ENCODE results near the gene EI24.

Gene EI24

GRCh38 chr11:125600663-125601062 is 31.4 kb downstream of the EI24 start:
- Histone ChIP-seq H3K4me3 (ENCODE audit: low read depth, low read length) (no peak overlapping the region), H2AFZ (no peak overlapping the region), H3K27me3 (ENCODE audit: control insufficient read depth, insufficient read depth, low read length) (no peaks in the 10 kb centered on the region), H3K9me3 (ENCODE audit: control insufficient read depth, low read length) (no peaks in the 10 kb centered on the region), H3K9ac (no peak overlapping the region), H3K79me2 (peaks cover 7% of the 10 kb centered on the region), H3K36me3 (ENCODE audit: control insufficient read depth, insufficient read depth, low read length) (no peaks in the 10 kb centered on the region), H3K27ac (peak overlapping the region; percentile 92), H3K4me1 (peaks cover 18% of the 10 kb centered on the region), H3K4me2 (ENCODE audit: low read length) (no peak overlapping the region)
- TF ChIP-seq, protein P1, sequence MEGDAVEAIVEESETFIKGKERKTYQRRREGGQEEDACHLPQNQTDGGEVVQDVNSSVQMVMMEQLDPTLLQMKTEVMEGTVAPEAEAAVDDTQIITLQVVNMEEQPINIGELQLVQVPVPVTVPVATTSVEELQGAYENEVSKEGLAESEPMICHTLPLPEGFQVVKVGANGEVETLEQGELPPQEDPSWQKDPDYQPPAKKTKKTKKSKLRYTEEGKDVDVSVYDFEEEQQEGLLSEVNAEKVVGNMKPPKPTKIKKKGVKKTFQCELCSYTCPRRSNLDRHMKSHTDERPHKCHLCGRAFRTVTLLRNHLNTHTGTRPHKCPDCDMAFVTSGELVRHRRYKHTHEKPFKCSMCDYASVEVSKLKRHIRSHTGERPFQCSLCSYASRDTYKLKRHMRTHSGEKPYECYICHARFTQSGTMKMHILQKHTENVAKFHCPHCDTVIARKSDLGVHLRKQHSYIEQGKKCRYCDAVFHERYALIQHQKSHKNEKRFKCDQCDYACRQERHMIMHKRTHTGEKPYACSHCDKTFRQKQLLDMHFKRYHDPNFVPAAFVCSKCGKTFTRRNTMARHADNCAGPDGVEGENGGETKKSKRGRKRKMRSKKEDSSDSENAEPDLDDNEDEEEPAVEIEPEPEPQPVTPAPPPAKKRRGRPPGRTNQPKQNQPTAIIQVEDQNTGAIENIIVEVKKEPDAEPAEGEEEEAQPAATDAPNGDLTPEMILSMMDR (IDR thresholded peaks at IDR 0.05), result no peak

DNA sequence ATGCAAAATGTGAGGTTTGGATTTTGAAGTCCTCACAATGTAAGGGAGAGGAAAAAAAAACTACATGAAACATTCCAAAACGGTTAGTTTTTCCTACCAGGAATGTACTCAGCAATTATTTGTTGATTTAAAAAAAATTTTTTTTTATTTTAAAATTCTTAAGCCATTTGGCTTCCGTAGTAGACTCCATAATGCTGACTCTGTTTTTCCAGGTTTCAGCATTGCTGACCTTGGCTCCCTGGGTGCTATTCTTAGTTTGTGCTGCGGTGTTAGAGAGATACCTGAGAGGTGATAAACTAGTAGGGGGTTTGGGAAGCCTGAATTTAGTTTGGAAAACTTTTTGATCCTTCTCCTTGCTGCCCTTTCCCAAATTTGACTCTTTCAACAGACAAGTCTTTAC is 33.9 kb downstream of the EI24 start:
- no peaks in the 10 kb centered on the region for H3K9me3 ChIP-seq (ENCODE audit: control insufficient read depth, low read length)
- no peak overlapping the region for H3K9ac ChIP-seq
- no peak overlapping the region for H2AFZ ChIP-seq
- H3K27ac ChIP-seq, result peak overlapping the region; percentile 92
- H3K27me3 ChIP-seq (ENCODE audit: control insufficient read depth, insufficient read depth, low read length), result no peaks in the 10 kb centered on the region
- peak overlapping the region; percentile 60 for H3K4me2 ChIP-seq (ENCODE audit: low read length)
- peaks cover 15% of the 10 kb centered on the region for H3K4me1 ChIP-seq
- no peaks in the 10 kb centered on the region for H3K36me3 ChIP-seq (ENCODE audit: control insufficient read depth, insufficient read depth, low read length)
- H3K4me3 ChIP-seq (ENCODE audit: low read depth, low read length), result peak overlapping the region; percentile 29
- H3K79me2 ChIP-seq, result peaks cover 3% of the 10 kb centered on the region
- TF ChIP-seq, protein P1 (IDR thresholded peaks at IDR 0.05), result no peak

DNA sequence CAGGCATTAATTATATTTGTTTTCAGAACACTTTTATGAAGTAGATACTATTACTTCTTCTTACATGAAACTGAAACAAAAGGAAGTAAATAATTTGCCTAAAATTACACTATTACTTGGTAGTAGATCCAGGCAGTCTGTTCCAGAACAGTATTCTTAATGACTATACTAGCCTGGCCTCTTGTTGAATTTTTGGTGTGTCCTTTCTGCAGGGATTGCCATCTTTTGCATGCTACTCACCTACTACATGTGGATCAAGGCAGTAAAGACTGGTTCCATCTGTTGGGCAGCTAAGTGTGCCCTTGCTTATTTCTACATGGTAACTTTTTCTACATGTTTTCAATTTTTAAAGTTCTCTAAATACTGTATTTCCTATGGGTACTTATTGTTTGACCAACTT is 36.1 kb downstream of the EI24 start:
- no peak overlapping the region for H3K4me2 ChIP-seq (ENCODE audit: low read length)

GRCh38 chr11:125609545-125609944 is 40.3 kb downstream of the EI24 start:
- H2AFZ ChIP-seq, result no peak overlapping the region
- no peaks in the 10 kb centered on the region for H3K36me3 ChIP-seq (ENCODE audit: control insufficient read depth, insufficient read depth, low read length)
- H3K79me2 ChIP-seq, result peaks cover 3% of the 10 kb centered on the region
- H3K4me2 ChIP-seq (ENCODE audit: low read length), result no peak overlapping the region
- no peaks in the 10 kb centered on the region for H3K27me3 ChIP-seq (ENCODE audit: control insufficient read depth, insufficient read depth, low read length)
- TF ChIP-seq, protein P1 (IDR thresholded peaks at IDR 0.05), result no peak
- H3K9me3 ChIP-seq (ENCODE audit: control insufficient read depth, low read length), result no peaks in the 10 kb centered on the region
- no peak overlapping the region for H3K9ac ChIP-seq
- no peaks in the 10 kb centered on the region for H3K4me1 ChIP-seq
- peak overlapping the region; percentile 36 for H3K27ac ChIP-seq
- no peak overlapping the region for H3K4me3 ChIP-seq (ENCODE audit: low read depth, low read length)

More for the DNA sequence above, 36.1 kb downstream of the EI24 start:
- Histone ChIP-seq H2AFZ (no peak overlapping the region), H3K4me1 (peaks cover 15% of the 10 kb centered on the region), H3K9ac (no peak overlapping the region), H3K27me3 (ENCODE audit: control insufficient read depth, insufficient read depth, low read length) (no peaks in the 10 kb centered on the region), H3K4me3 (ENCODE audit: low read depth, low read length) (no peak overlapping the region), H3K27ac (no peak overlapping the region), H3K9me3 (ENCODE audit: control insufficient read depth, low read length) (no peaks in the 10 kb centered on the region), H3K79me2 (peaks cover 3% of the 10 kb centered on the region), H3K36me3 (ENCODE audit: control insufficient read depth, insufficient read depth, low read length) (no peaks in the 10 kb centered on the region)
- TF ChIP-seq, protein P1 (IDR thresholded peaks at IDR 0.05), result no peak

GRCh38 chr11:125618383-125618782 is 49.1 kb downstream of the EI24 start:
- H3K36me3 ChIP-seq (ENCODE audit: control insufficient read depth, insufficient read depth, low read length), result no peaks in the 10 kb centered on the region

More at GRCh38 chr11:125618383-125618782, 49.1 kb downstream of the EI24 start:
- Histone ChIP-seq H3K79me2 (no peaks in the 10 kb centered on the region), H3K27ac (no peak overlapping the region), H3K4me3 (ENCODE audit: low read depth, low read length) (no peak overlapping the region), H2AFZ (no peak overlapping the region), H3K4me1 (no peaks in the 10 kb centered on the region), H3K9me3 (ENCODE audit: control insufficient read depth, low read length) (no peaks in the 10 kb centered on the region), H3K4me2 (ENCODE audit: low read length) (no peak overlapping the region), H3K9ac (no peak overlapping the region), H3K27me3 (ENCODE audit: control insufficient read depth, insufficient read depth, low read length) (no peaks in the 10 kb centered on the region)
- TF ChIP-seq, protein P1 (IDR thresholded peaks at IDR 0.05), result no peak

Data from parathyroid adenoma (tissue), 2 donors.